A549 (cell line): ENCODE measurements around the gene CDH11.

Source experiments
- CTCF ChIP-seq: fragments of >200 bp; sonication (Bioruptor Twin); formaldehyde crosslinking; IDR thresholded peaks from 3 replicates; pipeline ENCODE4 v1.5.1; 2016
- FOSL2 ChIP-seq, 2 experiments: fragments of 450-650 bp in 1 of 2; fragments of >200 bp in 1 of 2; sonication (Bioruptor Twin) in 1 of 2; formaldehyde crosslinking; IDR thresholded peaks; 2 replicates each; pipeline versions ENCODE4 v1.5.0 to v1.6.1; 2016 to 2020; ENCODE audit warnings: mild to moderate bottlenecking in 1 of 2, moderate library complexity in 1 of 2
- JUN ChIP-seq, 2 experiments: fragments of >200 bp; sonication (Bioruptor Twin); formaldehyde crosslinking; IDR thresholded peaks; 2 replicates in 1 of 2; 3 replicates in 1 of 2; pipeline ENCODE4 v1.6.1; 2016 to 2017
- POLR2A ChIP-seq: IDR thresholded peaks from 2 replicates; pipeline ENCODE4 v1.6.1; 2012; ENCODE audit warnings: mild to moderate bottlenecking, low read length

- TF ChIP-seq CTCF (no peak), FOSL2 (IDR thresholded peaks at IDR 0.05) (peak; percentile 41; the same call in 1 of the 2 replicates), FOSL2 (CRISPR knock-in tag; IDR thresholded peaks at IDR 0.05) (peak; percentile 81), POLR2A (no peak), JUN (IDR thresholded peaks at IDR 0.05) (no peak)
Measured at GRCh38 chr16:65070831-65071432, 50.9 kb downstream of the CDH11 start.
